Activated CD4-positive, alpha-beta T cell treated with anti-CD3 and anti-CD28 coated beads, Interleukin-2, amount 50 U/mL, for 24 hours (primary cell): ENCODE measurements around the gene TMPRSS9.

Experiments
- DNase-seq, 2 donors: peaks; one replicate each; pipeline ENCODE4 v3.0.0-alpha.2; 2020; ENCODE audit warnings: low read depth in 1 of 2, low spot score in 1 of 2

TMPRSS9 gene

DNA sequence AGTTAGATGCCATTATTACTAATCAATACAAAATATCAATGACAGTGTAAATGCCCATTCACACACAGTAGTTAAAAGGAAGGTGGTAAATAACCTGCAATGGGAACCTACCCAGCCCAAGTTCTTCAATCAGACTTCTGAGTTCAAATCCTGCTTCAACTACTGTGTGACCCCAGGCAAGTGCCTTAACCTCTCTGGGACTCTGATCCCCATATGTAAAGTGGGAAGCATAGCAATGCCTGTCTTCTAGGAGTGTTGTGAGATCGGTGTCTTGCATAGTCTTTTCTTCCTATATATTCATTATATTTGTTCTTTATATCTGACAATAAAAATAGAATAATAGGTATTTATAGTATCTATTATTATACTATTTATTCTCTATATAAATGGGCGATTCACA lies 60.4 kb downstream of the TMPRSS9 start:
- no peak for DNase-seq

DNA sequence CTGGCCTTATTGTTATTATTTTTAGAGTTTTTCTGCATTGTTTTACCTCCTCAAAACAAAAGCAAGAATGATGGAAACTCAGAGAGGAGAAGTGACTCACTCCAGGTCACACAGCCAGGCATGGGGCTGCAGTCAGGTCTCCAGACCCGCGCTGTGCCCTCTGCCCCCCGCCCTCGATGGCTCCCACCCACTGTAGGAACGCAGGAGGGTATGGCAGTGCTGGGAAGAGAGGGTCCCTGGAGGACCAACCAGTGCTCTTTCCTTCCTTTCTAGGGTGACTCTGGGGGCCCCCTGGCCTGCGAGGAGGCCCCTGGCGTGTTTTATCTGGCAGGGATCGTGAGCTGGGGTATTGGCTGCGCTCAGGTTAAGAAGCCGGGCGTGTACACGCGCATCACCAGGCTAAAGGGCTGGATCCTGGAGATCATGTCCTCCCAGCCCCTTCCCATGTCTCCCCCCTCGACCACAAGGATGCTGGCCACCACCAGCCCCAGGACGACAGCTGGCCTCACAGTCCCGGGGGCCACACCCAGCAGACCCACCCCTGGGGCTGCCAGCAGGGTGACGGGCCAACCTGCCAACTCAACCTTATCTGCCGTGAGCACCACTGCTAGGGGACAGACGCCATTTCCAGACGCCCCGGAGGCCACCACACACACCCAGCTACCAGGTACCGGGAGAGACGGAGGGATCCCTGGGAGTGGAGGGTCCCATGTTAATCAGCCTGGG lies 61.7 kb downstream of the TMPRSS9 start:
- DNase-seq, result no peak

DNA sequence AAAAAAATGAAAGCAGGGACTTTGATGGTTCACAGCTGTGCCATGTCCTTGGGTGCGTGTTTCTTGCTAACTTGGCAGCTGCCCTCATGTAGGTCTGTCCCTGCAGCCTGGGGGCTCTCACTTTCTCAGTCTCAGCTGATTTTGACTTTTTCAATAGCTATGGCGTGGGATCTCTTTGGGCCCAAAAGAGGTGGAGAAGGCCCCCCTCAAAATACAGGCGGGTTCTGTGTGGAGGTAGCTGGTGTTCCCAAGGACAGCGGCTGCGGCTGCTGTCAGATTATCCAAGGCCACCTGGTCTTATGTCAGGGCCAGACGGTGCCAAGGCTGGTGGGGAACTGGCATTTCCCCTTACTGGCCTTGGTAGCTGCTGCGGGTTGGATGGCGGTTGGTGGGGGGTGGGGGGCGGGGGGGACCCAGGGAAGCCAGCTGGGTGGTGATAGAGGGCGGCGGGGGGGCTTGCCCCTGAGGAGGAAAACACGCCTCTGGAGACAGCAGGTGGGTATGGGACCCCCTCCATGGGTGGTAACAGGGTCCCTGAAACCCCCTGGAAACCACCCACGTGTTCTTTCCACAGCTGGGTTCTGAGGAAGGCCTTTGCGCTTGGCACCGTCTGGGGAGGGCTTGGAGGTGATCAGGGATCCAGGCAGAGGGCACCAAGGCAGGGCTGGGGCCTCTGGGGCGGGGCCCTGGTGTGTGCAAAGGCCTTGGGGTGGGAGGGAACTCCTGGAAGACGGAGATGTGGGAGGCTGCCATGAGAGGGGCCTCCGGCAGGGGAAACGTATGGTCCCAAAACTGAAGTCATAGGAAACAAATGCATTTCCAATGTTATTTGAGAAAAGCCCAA lies 63.2 kb downstream of the TMPRSS9 start:
- DNase-seq, result no peak

DNA sequence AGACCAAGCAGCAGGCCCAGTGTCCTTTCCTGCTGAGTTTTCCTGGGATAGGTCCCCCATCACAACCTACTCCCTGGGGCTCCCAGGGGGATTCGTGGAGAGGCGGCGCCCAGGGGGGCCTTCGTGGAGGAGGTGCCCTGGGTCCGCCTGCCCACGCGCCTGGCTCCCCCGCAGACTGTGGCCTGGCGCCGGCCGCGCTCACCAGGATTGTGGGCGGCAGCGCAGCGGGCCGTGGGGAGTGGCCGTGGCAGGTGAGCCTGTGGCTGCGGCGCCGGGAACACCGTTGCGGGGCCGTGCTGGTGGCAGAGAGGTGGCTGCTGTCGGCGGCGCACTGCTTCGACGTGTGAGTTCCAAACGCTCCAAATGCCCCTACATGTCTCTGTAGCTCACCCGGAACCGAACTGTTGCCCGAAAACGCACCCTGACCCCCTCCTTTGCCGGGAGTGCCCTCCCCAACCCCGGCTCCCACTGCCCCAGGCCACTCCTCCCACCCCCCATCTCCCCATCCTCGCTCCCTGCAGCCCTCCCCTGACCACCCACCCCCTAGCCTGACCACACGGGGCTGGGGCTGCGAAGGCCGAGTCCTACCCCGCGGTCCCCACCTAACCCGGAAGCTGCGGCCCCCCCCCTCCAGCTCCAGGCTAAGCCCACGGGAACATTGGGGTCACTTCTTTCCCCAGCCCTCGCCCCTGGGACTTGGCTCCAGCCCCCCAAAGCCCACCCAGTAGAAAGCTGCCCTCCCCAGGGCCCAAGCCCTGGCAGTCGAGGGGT lies 64.0 kb downstream of the TMPRSS9 start:
- DNase-seq, result no peak

DNA sequence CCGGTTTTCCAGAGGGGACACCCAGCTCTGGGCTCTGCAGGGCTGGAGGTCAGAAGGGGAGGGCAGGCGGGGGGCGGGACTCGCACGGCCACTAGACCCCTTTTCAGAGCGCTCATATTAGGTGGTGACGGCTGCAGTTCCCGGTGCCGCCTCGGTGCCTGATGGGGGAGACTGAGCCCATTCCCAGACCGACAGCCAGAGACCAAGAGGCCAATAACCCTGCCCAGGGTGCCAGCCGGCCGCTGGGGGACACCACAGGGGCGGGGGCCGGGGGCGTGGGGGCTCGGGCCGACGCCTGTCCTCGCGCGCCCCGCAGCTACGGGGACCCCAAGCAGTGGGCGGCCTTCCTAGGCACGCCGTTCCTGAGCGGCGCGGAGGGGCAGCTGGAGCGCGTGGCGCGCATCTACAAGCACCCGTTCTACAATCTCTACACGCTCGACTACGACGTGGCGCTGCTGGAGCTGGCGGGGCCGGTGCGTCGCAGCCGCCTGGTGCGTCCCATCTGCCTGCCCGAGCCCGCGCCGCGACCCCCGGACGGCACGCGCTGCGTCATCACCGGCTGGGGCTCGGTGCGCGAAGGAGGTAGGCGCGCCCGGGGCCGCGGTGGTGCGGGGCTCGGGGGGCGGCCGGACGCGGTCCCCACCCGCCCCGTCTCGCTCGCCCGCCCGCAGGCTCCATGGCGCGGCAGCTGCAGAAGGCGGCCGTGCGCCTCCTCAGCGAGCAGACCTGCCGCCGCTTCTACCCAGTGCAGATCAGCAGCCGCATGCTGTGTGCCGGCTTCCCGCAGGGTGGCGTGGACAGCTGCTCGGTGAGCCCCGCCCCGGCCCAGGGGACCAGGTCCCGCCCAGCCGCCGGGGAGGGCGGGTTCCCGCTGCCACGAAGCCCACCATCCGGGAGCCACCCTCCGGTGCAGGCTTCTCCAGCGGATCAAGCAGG lies 64.9 kb downstream of the TMPRSS9 start:
- no peak for DNase-seq

DNA sequence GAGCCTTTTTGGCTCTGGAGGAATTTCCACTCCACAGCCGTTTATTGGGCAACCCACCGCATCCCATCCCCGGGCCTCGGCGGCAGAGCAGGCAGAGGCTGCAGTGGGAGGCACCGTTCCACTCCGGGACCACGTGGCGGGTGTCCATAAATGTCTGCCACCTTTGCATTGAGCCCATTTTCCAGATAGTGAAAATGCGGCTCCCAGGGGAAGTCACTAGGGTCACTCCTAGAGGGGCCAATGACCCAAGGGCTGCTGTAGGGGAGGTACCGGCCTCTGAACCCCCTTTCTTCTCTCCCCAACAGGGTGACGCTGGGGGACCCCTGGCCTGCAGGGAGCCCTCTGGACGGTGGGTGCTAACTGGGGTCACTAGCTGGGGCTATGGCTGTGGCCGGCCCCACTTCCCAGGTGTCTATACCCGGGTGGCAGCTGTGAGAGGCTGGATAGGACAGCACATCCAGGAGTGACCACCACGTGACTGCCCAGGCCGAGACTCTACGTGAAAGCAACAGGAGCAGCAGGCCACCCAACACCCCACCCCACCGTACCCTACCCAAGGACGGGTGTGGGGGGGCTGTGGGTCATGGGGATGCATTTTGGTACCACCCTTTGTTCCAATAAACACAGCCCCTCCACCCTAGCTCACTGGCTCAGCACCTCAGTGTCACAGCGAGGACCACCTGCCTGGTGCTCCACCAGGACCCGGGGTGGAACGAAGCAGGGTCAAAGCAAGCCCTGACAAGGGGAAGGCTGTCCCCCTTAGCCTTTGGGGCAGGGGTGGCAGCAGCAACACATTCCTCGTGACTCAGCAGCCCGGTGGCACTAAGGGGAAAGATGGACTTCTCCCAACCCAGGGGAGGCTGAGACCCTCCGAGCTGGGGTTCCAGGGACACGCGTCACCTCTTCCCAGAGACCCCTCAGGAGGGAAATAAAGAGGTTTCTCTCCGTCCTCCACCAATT lies 65.8 kb downstream of the TMPRSS9 start:
- no peak for DNase-seq

DNA sequence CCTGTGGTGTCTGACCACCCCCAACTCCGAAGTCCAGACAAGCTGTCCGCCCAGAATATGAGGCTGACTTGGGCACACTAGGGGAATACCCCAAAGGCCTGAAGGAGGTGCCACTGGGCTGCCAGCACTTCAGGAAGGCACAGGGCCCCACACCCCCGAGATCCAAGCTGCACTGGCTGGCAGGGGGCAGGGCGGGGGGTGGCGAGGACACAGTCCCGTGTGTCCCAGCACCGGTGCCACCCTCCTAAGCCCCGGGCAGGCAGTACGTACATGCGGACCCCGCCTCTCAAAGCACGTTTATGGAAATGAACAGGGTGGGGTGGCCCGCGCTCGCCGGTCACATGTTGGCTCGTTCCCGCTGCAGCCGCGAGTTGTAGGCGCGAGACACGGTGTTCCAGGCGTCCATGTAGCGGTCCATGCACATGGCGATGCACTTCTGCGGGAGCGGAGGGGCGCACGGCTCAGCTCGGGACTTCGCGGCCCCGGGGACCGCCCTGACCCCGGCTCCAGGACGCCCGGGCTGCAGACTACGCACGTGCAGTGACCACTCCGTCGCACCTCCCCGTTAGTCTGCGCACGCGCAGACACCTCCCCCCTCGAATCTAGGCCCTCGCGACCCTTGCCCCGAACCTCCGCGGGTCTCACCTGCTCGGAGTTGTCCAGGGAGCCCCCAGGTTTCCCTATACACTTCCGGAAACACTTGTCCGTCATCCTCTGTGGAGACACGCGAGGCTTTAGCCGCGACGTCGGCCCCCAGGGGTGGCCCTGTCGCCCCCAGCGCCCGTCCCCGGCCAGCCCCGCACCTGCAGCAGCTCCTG lies 66.8 kb downstream of the TMPRSS9 start:
- peak; percentile 25 to 35 for DNase-seq

DNA sequence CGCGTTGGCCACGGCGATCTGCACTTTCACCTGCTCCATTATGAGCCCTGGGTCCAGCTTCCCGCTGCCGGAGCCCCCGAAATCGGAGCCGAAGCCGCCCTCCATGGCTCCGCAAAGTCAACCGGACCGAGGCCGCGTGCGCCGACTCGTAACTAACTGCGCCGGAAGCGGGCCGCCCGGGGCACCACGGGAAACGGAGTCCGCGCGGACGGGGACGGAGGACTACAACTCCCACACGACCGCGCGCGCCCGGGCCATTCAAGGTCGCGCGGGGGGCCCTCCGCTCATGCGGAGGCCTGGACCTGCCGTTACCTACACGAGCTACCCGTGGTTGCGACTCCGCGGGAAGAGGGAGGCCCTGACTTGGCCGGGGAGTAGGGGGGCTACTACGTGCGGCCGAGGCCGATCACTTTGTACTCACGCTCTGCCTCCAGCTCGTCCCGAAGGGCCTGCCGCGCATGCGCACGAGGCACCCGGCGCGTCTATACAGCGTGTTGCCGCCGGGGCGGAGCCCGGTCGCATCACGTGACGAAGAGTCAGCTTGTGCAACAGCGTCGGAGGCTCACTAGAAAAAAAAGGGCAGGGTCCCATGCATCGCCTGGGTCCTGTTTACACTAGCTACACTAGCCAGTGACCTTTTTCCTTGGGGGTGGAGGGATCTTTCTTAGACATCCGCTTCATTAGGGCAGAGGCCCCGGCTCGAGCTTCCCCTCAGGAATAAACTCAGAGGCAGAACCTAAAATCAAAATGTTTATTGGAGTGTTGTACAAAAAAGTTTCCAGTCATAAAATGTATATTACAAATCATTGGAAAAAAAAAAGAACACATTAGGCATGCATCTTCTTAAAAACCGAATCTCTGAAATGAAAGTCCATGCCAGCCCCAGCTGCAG lies 67.6 kb downstream of the TMPRSS9 start, which contains the start of gene TIMM13:
Gene TIMM13, minus strand, starts transcription at position 158 of the 892 bp plus-strand sequence. Its CDS starts 53 bp downstream, at position 105.
- DNase-seq, result peak; percentile 90 to 91

DNA sequence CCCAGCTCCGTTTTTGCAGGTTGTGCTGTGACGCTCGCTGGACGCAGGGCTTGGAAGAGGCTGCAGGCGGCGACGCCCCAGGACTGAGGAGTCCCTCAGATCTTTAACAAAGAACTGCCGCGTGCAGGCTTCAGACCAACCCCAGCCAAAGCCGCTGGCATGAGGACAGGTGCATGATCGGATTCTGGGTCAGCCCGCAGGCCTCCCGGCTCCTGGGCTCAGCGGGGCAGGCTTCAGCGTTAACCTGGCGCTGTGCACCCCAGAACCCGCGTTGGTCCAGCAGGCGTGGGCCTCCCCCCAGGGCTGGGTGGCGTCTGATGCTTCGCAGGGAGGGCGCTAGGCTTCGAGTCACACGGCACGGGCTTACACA lies 68.2 kb downstream of the TMPRSS9 start:
- no peak for DNase-seq

DNA sequence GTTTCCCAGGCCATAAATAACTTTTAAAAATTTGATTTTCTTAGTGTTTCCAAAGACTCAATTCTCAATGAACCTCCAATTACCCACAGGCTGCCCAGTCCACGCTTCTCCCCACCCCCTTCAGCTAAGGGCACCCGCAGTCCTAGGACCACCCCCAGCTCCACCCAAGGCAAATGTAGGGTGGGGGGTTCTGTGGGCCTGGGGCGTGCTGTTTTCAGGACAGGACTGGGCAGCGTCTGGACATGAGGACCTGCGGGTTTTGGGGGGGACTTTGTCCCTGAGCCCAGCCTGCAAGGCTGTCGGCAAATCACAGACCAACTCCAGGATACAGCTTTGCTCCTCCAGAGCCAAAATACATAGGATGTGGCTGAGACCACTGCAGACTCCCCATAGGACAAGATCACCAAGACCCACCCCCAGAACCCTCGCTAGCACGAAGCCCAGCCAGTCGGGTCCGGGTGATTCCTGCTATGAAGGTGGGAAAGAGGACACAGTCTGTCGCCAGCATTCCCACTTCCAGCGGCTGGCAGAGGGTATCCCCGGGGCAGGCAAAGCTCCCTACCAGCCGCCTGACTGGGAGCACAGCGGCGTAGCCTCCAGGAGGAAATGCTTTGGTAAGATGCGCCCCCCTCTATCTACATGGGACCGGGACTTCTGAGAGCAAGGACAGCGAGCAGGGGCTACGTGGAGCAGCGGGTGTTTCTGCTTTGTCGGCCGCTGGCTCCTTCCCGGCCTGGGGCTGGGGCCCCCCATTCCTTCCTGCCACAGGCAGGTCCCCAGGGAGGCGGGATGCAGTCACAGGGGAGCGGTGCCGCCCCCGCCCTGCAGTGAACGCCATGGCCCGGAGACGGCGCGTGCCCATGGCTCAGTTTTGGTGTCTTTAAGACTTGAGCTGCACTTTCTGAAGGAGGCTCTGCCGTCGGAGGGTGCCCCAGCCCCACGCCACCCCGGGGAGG lies 69.0 kb downstream of the TMPRSS9 start:
- no peak for DNase-seq

DNA sequence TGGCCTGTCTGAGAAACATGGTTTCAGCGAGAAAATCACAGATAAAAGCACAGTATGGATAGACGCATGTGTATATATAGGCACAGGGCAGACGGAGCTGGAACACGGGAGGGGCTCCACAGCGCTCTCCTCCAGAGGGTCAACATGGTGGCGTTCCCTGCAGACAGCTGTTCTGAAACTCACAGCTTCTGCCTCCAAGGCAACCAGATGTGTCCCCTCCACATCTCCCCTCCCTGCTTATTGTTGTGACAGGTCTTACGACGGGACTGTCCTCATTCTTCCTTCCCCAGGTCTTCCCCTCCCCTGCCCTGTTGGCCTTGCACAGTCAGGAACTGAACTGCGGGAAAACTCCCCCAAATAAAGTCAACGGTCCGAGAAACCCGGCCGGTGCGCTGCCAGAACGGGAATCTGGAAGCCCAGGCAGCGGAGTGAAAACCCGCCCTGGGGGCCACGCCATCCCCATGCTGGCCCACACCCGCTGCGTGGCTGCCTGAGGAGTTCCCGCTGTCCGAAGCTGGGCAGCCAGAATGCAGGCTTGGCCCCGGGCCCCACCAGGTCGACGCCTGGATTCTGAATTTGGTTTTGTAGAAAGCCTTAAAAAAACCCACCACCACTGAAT lies 70.0 kb downstream of the TMPRSS9 start:
- no peak for DNase-seq

DNA sequence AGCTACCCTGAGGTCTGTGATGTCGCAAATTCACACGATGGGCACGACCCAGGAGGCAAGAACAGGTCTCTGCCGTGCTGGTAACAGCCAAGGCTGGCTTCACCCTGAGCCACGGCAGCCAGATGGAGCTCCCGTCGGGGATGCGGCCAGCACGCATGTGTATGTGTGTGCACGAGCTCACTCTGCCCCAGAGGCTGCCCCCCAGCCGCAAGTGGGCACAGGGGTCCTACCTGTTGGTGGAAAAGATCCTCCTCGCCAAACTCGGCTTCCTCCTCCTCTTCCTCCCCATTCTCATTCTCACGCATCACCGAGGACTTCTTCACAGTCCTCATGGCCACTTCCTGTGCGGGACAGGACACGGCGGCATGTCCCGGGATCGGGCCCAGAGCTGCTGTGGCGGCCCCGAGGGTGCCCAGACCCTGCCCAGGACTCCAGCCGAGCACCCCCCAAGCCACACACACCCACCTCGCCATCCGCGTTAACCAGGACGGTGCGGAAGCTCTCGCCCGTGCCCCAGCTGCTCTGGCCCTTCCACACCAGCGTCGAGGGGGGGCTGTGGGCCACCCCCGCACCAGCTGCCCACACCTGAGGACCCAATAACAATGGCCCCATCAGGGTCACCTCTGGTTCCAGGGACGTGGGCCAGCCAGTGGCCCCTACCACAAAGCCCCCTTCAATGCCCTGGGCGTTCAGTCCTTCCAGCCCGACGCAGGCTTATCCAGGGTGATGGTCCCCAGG lies 71.4 kb downstream of the TMPRSS9 start:
- no peak for DNase-seq

DNA sequence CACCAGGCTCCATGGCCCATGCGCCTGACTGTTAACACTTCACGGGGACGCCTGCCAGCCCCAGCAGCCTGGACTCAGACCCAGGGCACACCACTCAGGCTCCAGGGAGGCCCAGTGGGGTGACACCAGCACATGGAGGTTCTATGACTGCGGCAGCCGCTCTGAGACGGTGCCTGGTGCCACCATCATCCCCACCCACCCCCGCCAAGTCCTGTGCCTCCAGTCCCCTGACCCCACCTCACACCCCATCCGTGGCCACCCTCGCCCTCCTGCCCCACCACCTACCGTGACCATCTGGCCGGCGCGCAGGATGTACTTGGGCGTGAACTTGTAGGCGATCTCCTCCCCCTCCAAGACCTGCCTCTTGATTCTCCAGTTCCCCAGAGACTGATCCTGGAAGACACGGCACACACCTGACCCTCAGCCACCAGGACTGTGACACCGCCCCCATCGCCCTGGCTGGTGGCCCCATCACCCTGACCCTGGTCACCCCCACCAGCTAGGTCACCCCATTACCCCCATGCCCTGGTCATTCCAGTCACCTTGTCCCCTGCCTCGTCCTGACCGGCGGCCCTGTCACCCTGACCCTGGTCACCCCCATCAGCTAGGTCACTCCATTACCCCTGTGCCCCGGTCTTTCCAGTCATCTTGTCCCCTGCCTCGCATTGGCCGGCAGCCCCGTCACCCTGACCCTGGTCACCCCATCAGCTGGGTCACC lies 72.2 kb downstream of the TMPRSS9 start:
- no peak for DNase-seq

DNA sequence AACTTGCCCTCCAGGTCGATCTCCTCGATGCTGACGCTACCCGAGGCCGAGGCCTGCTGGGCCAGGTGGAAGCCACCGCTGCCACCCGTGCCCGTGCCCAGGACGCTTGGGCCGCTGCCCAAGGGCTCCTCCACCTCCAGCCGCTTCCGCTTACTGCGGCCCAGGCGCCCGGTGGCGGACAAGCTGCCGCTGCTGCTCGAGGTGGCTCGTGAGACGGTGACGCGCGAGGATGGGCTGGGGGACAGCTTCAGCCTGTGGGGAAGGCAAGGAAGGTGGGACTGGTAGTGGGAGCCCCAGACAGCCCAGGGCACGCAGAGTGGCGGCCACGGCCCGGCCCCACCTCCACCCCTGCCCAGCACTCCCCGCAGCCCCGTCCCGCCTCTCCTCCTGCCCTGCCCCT lies 73.8 kb downstream of the TMPRSS9 start:
- DNase-seq, result no peak

DNA sequence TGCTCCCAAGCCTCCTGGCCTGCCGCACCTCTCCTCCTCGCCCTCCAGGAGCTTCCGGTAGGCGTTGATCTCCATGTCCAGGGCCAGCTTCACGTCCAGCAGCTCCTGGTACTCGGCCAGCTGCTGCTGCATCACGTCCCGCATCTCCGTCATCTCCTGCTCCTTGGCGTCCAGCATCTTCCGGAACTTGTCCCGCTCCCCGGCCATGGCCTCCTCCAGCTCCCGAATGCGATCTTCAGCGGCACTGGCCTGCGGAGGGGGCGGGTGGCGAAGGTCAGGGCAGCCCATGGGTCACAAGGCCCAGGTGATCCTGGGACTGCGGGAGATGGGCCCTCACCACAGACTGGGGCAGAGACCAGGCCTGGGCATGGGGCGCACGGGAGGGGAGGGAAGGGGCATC lies 74.2 kb downstream of the TMPRSS9 start:
- DNase-seq, result no peak
